Natural killer cell (primary cell): Measurements from ENCODE around the gene LIN52. TPM values are rescaled to one million over a fixed set of nuclear protein-coding genes. Genes with fewer than 3 reads are reported as not detected.

Experiments used
- ATAC-seq, 3 donors: fragments of 150-1000 bp in 2 of 3; fragments of 200-7000 bp in 1 of 3; cut with Tn5 transposase; 1 replicate in 1 of 3; 2 replicates in 2 of 3; pipeline ENCODE4 v1.10.0; 2021; ENCODE audit warnings: mild to moderate bottlenecking in 2 of 3, moderate library complexity in 2 of 3
- DNase-seq, 2 donors: peaks; one replicate each; pipeline versions ENCODE4 v3.0.0 to v3.0.0-alpha.2; 2013 to 2021; ENCODE audit warnings: mixed read lengths in 1 of 2
- H3K27ac ChIP-seq: one replicate; pipeline ENCODE4 v1.5.1; 2013; ENCODE audit warnings: mild to moderate bottlenecking, low read length
- H3K27me3 ChIP-seq: one replicate; pipeline ENCODE4 v1.6.1; 2013; ENCODE audit warnings: low read length; ENCODE audit not compliant: control insufficient read depth, insufficient read depth
- H3K36me3 ChIP-seq: one replicate; pipeline ENCODE4 v1.6.1; 2013; ENCODE audit warnings: low read length; ENCODE audit not compliant: control insufficient read depth, insufficient read depth
- H3K4me1 ChIP-seq: one replicate; pipeline ENCODE4 v1.6.1; 2013; ENCODE audit warnings: low read length; ENCODE audit not compliant: control insufficient read depth, insufficient read depth
- H3K4me3 ChIP-seq: one replicate; pipeline ENCODE4 v1.5.1; 2013; ENCODE audit warnings: low read length
- H3K9me3 ChIP-seq: one replicate; pipeline ENCODE4 v1.6.1; 2013; ENCODE audit warnings: low read length; ENCODE audit not compliant: control insufficient read depth, insufficient read depth
- H3K27ac Mint-ChIP-seq, 2 donors: one replicate each; pipeline ENCODE4 v1.8.0; 2022; ENCODE audit warnings: mild to moderate bottlenecking in 2 of 2, mixed read lengths in 2 of 2, moderate library complexity in 1 of 2
- H3K27me3 Mint-ChIP-seq, 2 donors: one replicate each; pipeline ENCODE4 v1.8.0; 2022; ENCODE audit warnings: low read depth in 2 of 2, mixed read lengths in 2 of 2
- H3K36me3 Mint-ChIP-seq: one replicate; pipeline ENCODE4 v1.8.0; 2022; ENCODE audit warnings: mixed read lengths
- H3K4me1 Mint-ChIP-seq, 2 donors: one replicate each; pipeline ENCODE4 v1.8.0; 2022; ENCODE audit warnings: mixed read lengths in 2 of 2
- H3K4me3 Mint-ChIP-seq: one replicate; pipeline ENCODE4 v1.8.0; 2022; ENCODE audit warnings: mild to moderate bottlenecking, moderate library complexity, mixed read lengths
- H3K9me3 Mint-ChIP-seq, 2 donors: one replicate each; pipeline ENCODE4 v1.8.0; 2022; ENCODE audit warnings: mixed read lengths in 2 of 2
- WGBS: methylation state at CpG from one replicate; pipeline ENCODE4 v1.1.7; 2013; ENCODE audit warnings: missing lambda C conversion rate; ENCODE audit not compliant: insufficient coverage; 5-methylcytosine and 5-hydroxymethylcytosine counted together
- intact Hi-C: fragments of 100-400 bp; cut with micrococcal nuclease; formaldehyde crosslinking; loops from one replicate; pipeline ENCODE4 v1.14.2; 2022
- total RNA-seq, 4 donors: library from RNA; stranded (reverse); fragments of 120-200 nt in 1 of 4; gene quantifications; one replicate each; pipeline versions ENCODE4 v1.2.3 to v1.2.4, GENCODE V29; 2013 to 2022
- TF ChIP-seq, protein P1 (sequence below): fragments of 200-600 bp; IDR thresholded peaks from one replicate; pipeline ENCODE4 v1.8.0; 2022; ENCODE audit warnings: antibody characterized with exemption

Gene LIN52
- total RNA-seq, 3 donors from 2014 or later (not counting 1 experiment from before 2014, with no cell fraction given): 10.6 to 15.0 (median 12.8) TPM

- 86% methylated on average over 1 of the region's 1 CpG for WGBS
- Mint-ChIP-seq H3K4me1 (peaks cover 0 to 9% of the 10 kb centered on the region in 2 donors), H3K9me3 (no peaks in the 10 kb centered on the region), H3K4me3 (no peak overlapping the region), H3K36me3 (no peaks in the 10 kb centered on the region), H3K27me3 (no peaks in the 10 kb centered on the region), H3K27ac (no peak overlapping the region)
- TF ChIP-seq, protein P1, sequence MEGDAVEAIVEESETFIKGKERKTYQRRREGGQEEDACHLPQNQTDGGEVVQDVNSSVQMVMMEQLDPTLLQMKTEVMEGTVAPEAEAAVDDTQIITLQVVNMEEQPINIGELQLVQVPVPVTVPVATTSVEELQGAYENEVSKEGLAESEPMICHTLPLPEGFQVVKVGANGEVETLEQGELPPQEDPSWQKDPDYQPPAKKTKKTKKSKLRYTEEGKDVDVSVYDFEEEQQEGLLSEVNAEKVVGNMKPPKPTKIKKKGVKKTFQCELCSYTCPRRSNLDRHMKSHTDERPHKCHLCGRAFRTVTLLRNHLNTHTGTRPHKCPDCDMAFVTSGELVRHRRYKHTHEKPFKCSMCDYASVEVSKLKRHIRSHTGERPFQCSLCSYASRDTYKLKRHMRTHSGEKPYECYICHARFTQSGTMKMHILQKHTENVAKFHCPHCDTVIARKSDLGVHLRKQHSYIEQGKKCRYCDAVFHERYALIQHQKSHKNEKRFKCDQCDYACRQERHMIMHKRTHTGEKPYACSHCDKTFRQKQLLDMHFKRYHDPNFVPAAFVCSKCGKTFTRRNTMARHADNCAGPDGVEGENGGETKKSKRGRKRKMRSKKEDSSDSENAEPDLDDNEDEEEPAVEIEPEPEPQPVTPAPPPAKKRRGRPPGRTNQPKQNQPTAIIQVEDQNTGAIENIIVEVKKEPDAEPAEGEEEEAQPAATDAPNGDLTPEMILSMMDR: no peak
- no peak for DNase-seq
- H3K4me3 ChIP-seq: no peak overlapping the region
- H3K27ac ChIP-seq: no peak overlapping the region
- H3K27me3 ChIP-seq: no peaks in the 10 kb centered on the region
- H3K9me3 ChIP-seq: no peaks in the 10 kb centered on the region
- intact Hi-C loops: no loop called here
- H3K4me1 ChIP-seq: no peaks in the 10 kb centered on the region
- H3K36me3 ChIP-seq: peaks cover 3% of the 10 kb centered on the region
- ATAC-seq: no peak
Observed at GRCh38 chr14:74077401-74077800, 7.4 kb upstream of the LIN52 start.

GRCh38 chr14:74080820-74081460 is 3.8 kb upstream of the LIN52 start:
- Mint-ChIP-seq H3K9me3 (no peaks in the 10 kb centered on the region), H3K27ac (no peak overlapping the region), H3K4me1 (peaks cover 28 to 38% of the 10 kb centered on the region in 2 donors), H3K27me3 (no peaks in the 10 kb centered on the region), H3K36me3 (no peaks in the 10 kb centered on the region), H3K4me3 (no peak overlapping the region)
- DNase-seq: no peak
- TF ChIP-seq, protein P1: no peak
- H3K27me3 ChIP-seq: no peaks in the 10 kb centered on the region
- no peaks in the 10 kb centered on the region for H3K9me3 ChIP-seq
- no peak for ATAC-seq
- 96% methylated on average over 4 of the region's 4 CpGs for whole genome bisulfite sequencing
- no peak overlapping the region for H3K27ac ChIP-seq
- H3K36me3 ChIP-seq: no peaks in the 10 kb centered on the region
- intact Hi-C loops: no loop called here
- peaks cover 11% of the 10 kb centered on the region for H3K4me1 ChIP-seq
- H3K4me3 ChIP-seq: no peak overlapping the region

DNA sequence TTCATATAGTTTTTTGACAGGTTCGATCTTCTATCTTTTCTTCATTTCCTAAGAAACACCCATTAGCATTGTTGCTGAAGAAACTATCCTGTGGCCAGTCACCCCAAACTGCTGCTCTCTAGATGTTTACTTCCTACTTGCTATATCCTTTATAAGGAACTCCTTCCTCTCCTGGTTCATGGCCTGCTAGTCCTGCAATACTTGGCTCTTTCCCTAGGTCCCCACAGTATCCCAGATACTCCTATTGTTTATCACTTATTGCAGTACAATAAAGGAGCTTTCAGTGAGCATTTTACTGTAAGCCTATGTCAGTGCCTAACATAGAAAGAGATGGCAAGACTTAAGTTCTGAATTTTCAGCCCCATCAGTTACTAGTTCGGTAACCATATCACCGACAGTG is 3.3 kb upstream of the LIN52 start:
- intact Hi-C loops: no loop called here
- Histone ChIP-seq H3K36me3 (no peaks in the 10 kb centered on the region), H3K4me1 (peaks cover 11% of the 10 kb centered on the region), H3K27me3 (no peaks in the 10 kb centered on the region), H3K9me3 (no peaks in the 10 kb centered on the region), H3K27ac (no peak overlapping the region), H3K4me3 (no peak overlapping the region)
- 97% methylated on average over 3 of the region's 3 CpGs for WGBS
- no peak overlapping the region for H3K4me3 Mint-ChIP-seq
- H3K9me3 Mint-ChIP-seq: no peaks in the 10 kb centered on the region
- H3K27ac Mint-ChIP-seq: no peak overlapping the region
- TF ChIP-seq, protein P1: no peak
- H3K36me3 Mint-ChIP-seq: no peaks in the 10 kb centered on the region
- no peak for DNase-seq
- no peak for ATAC-seq
- peaks cover 29 to 40% of the 10 kb centered on the region in 2 donors for H3K4me1 Mint-ChIP-seq
- H3K27me3 Mint-ChIP-seq: no peaks in the 10 kb centered on the region

DNA sequence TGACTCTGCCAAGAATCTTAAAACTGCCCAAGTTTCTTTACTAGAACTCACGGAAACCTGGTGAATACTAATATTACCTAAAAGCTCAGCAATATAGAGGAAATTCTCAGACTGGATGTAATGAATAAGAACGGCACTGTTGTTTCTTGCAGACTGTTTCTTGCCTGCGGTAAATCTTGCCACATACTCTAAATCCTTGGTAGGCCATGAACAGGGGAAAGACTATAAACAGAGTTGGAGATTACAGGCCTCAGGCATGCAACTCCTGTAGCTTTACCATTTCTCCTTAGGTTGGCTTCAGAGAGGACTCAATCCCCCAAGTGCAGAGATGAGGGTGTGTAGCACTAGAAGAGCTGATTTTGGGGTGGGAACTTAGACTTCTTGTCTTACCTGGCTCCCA is 1.6 kb upstream of the LIN52 start:
- no peaks in the 10 kb centered on the region for H3K27me3 Mint-ChIP-seq
- H3K4me1 ChIP-seq: peaks cover 11% of the 10 kb centered on the region
- H3K4me1 Mint-ChIP-seq: peaks cover 29 to 40% of the 10 kb centered on the region in 2 donors
- 100% methylated on average over 2 of the region's 3 CpGs for WGBS
- no peaks in the 10 kb centered on the region for H3K36me3 ChIP-seq
- no peaks in the 10 kb centered on the region for H3K27me3 ChIP-seq
- TF ChIP-seq, protein P1: no peak
- DNase-seq (peak in 1 of 2 donors; percentile 4), ATAC-seq (no peak)
- no peaks in the 10 kb centered on the region for H3K9me3 Mint-ChIP-seq
- H3K27ac Mint-ChIP-seq: peak overlapping the region; percentile 92 to 96
- no peaks in the 10 kb centered on the region for H3K36me3 Mint-ChIP-seq
- H3K4me3 Mint-ChIP-seq: peak overlapping the region; percentile 99
- H3K27ac ChIP-seq: no peak overlapping the region
- intact Hi-C loops: no loop called here
- no peaks in the 10 kb centered on the region for H3K9me3 ChIP-seq
- H3K4me3 ChIP-seq: no peak overlapping the region
